Measurements from ENCODE around the gene MEGF11.

The MEGF11 gene

GRCh38 chr15:66219339-66219738, 34.2 kb downstream of the MEGF11 start:
- no peak for DNase-seq (ENCODE audit: low read depth in 4 of 4, low spot score in 1 of 4)

GRCh38 chr15:66216806-66217205, 36.7 kb downstream of the MEGF11 start:
- DNase-seq (ENCODE audit: low read depth in 4 of 4, low spot score in 1 of 4) = no peak

- DNase-seq (ENCODE audit: low read depth in 4 of 4, low spot score in 1 of 4) = no peak
Measured at GRCh38 chr15:66215811-66216210, 37.7 kb downstream of the MEGF11 start.

GRCh38 chr15:66214246-66214645, 39.3 kb downstream of the MEGF11 start:
- DNase-seq (ENCODE audit: low read depth in 4 of 4, low spot score in 1 of 4) = no peak

GRCh38 chr15:66212563-66212921, 41.0 kb downstream of the MEGF11 start:
- no peak for DNase-seq (ENCODE audit: low read depth in 4 of 4, low spot score in 1 of 4)

GRCh38 chr15:66211670-66212562, 41.6 kb downstream of the MEGF11 start:
- no peak for DNase-seq (ENCODE audit: low read depth in 4 of 4, low spot score in 1 of 4)

GRCh38 chr15:66210684-66211083, 42.9 kb downstream of the MEGF11 start:
- no peak for DNase-seq (ENCODE audit: low read depth in 4 of 4, low spot score in 1 of 4)

- no peak for DNase-seq (ENCODE audit: low read depth in 4 of 4, low spot score in 1 of 4)
Measured at GRCh38 chr15:66198757-66199156, 54.8 kb downstream of the MEGF11 start.

- DNase-seq (ENCODE audit: low read depth in 4 of 4, low spot score in 1 of 4) = no peak
Measured at GRCh38 chr15:66196602-66197001, 56.9 kb downstream of the MEGF11 start.

- DNase-seq (ENCODE audit: low read depth in 4 of 4, low spot score in 1 of 4) = no peak
Measured at GRCh38 chr15:66195621-66196230, 57.8 kb downstream of the MEGF11 start.

- no peak for DNase-seq (ENCODE audit: low read depth in 4 of 4, low spot score in 1 of 4)
Measured at GRCh38 chr15:66193066-66193465, 60.5 kb downstream of the MEGF11 start.

- DNase-seq (ENCODE audit: low read depth in 4 of 4, low spot score in 1 of 4) = no peak
Measured at GRCh38 chr15:66190746-66191145, 62.8 kb downstream of the MEGF11 start.

GRCh38 chr15:66189291-66189690, 64.3 kb downstream of the MEGF11 start:
- DNase-seq (ENCODE audit: low read depth in 4 of 4, low spot score in 1 of 4) = no peak

- no peak for DNase-seq (ENCODE audit: low read depth in 4 of 4, low spot score in 1 of 4)
Measured at GRCh38 chr15:66188464-66188863, 65.1 kb downstream of the MEGF11 start.

- no peak for DNase-seq (ENCODE audit: low read depth in 4 of 4, low spot score in 1 of 4)
Measured at GRCh38 chr15:66187271-66187670, 66.3 kb downstream of the MEGF11 start.

GRCh38 chr15:66186049-66186825, 67.3 kb downstream of the MEGF11 start:
- DNase-seq (ENCODE audit: low read depth in 4 of 4, low spot score in 1 of 4) = no peak

- no peak for DNase-seq (ENCODE audit: low read depth in 4 of 4, low spot score in 1 of 4)
Measured at GRCh38 chr15:66184936-66185790, 68.4 kb downstream of the MEGF11 start.

- no peak for DNase-seq (ENCODE audit: low read depth in 4 of 4, low spot score in 1 of 4)
Measured at GRCh38 chr15:66184492-66184891, 69.1 kb downstream of the MEGF11 start.

GRCh38 chr15:66180531-66181097, 72.9 kb downstream of the MEGF11 start:
- DNase-seq (ENCODE audit: low read depth in 4 of 4, low spot score in 1 of 4) = no peak

- DNase-seq (ENCODE audit: low read depth in 4 of 4, low spot score in 1 of 4) = no peak
Measured at GRCh38 chr15:66178531-66178910, 75.0 kb downstream of the MEGF11 start.
